NAMALWA (cell line): ENCODE results near the gene LILRB1.
"Not testable (repeated sequence)": the region's sequence is repeated elsewhere in the genome, so short reads cannot be mapped to it uniquely, and the experiment has no call there.

ENCODE experiments used
- DNase-seq: peaks from one replicate; pipeline ENCODE4 v3.0.0-alpha.2; 2015; ENCODE audit warnings: low spot score

LILRB1 gene

DNA sequence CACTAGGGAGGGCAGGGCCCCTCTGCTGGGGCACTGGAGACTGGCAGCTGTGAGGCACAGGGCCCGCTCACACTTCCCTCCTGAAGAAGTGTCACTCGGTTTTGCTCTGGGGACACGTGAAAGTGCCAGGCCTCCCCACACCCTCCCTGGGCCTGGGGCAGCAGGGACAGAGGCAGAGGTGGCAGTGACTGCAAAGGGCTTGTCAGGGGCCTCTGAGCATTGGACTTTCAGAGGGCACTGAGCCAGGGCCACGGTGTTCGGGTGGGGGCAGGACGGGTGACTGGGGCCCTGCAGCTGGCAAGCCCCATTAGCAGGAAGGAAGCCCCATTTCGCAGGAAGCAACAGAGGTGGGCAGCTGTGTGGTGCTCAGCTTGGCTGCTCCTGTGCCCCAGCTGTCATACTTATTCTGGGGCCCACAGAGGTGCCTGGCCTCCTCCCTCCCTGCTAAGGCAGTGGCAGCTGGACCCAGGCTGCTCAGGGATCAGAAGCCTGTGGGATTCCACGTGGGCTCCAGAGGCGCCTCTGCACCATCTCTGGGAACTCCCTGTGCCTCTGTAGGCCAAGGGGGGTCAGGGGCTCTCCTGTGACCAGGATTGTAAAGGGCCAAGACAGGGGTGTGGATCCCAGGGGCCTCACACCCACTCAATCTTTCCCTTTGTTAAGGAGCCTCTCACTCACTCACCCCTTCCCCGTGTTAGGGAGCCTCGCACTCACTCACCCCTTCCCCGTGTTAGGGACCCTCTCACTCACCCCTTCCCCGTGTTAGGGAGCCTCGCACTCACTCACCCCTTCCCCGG, 5.2 kb upstream of the LILRB1 start:
- peak; percentile 8 for DNase-seq

DNA sequence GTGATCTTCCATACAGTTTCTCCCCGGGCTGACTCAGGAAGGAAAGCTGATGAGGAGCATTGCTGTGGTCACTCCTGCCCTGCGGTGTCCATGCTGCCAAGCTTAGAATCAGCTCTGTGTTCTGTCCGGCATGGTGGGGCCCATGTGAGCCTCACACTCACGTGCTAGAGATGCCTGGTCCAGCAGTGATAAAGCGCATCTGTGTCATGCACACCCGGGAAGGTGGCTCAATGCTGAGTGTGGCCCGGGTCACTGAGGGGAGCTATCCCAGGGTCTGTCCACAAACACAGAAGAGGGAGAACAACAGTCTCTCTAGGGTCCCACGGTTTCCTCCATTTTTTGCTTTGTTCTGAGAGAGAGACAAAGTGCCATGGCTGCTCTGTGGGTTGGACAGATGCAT, 3.5 kb upstream of the LILRB1 start:
- no peak for DNase-seq

- not testable (repeated sequence) for DNase-seq
These were observed 2.4 kb upstream of the LILRB1 start for GRCh38 chr19:54627912-54628311.

GRCh38 chr19:54630782-54631181, 498 bp downstream of the LILRB1 start:
- no peak for DNase-seq

GRCh38 chr19:54631489-54632337, 1.4 kb downstream of the LILRB1 start:
- DNase-seq = not testable (repeated sequence)

DNA sequence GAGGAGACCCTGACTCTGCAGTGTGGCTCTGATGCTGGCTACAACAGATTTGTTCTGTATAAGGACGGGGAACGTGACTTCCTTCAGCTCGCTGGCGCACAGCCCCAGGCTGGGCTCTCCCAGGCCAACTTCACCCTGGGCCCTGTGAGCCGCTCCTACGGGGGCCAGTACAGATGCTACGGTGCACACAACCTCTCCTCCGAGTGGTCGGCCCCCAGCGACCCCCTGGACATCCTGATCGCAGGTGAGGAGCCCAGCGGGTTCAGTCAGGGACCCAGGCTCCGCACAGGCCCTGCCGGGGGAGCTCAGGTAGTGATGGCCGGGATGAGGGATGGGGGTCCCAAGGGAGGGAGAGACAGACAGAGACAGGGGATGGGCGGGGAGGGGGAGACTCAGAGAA, 2.2 kb downstream of the LILRB1 start:
- DNase-seq = not testable (repeated sequence)

DNA sequence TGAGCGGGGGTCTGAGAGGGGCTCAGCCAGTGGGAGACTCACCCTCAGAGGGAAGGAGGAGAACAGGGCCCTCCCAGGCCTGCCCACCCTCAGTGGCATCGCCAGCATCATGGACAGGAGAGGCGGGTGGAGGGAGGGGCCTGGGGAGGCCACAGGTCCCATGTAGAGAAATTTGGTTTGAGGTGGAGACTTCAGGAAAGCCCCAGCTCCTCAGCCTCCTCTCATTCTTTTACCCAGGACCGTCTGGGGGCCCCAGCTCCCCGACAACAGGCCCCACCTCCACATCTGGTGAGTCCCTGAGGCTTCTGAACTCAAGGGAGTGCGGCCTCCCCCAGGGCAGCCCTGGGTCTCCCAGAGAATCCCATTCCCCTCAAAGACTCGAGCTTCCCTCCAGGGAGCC, 3.1 kb downstream of the LILRB1 start:
- DNase-seq = no peak

- not testable (repeated sequence) for DNase-seq
These were observed 5.8 kb downstream of the LILRB1 start for GRCh38 chr19:54636081-54636480.

GRCh38 chr19:54638683-54639082, 8.4 kb downstream of the LILRB1 start:
- DNase-seq = no peak

DNA sequence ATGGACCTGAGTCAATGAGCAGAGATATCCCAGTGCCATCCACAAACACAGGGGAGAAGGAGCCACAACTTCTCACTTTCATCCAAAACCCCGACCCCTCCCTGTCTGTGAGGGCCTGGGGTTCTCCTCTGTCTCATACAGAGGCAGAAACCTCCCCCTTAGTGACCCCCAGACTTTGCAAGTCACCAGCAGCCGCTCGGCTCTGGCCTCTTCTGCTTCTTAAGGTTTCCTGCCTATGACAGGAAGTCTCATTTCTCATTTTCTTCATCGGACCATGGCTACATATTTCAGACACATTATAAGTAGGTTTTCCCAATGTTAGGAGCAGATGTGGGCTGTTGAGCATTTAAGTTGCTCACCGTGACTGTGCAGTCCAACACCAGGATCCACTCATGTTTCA, 12.7 kb downstream of the LILRB1 start:
- DNase-seq = not testable (repeated sequence)

DNA sequence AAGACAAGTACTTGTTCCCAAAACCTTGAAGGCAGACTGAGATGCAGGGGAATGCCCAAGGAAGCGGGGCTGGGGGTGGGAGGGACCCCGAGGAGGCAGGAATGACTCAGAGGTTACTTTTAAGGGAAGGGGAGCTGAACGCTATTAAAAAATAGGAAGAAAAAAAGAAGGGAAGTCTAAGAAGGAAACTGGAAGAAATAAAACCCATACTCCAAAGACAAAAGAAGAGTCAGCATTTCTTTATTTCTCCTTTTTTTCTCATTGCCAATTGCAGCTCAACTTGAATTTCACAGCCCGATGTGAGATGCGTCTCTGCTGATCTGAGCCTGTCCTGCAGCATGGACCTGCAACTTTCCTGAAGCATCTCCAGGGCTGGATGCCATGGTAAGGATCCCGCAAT, 13.3 kb downstream of the LILRB1 start:
- DNase-seq = not testable (repeated sequence)

DNA sequence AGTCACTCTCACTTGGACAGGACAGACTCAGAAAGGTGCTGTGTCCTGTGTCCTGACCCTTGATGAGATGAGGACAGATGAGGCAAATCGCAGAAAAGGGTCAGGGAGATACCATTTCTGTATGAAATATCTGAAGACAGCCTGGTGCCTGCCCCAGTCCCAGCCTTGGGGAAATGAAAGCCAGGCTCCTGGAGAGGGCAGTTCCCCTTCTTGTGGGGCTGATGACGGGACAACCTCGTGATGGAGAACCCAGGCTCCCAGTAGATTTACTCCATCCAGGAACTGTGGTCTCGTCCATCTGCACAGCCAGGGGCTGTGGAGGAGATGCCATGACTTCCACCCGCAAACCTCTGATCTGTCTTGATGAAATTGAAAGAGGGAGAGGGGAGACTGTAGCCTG, 13.8 kb downstream of the LILRB1 start:
- no peak for DNase-seq

GRCh38 chr19:54646331-54646841, 16.1 kb downstream of the LILRB1 start:
- DNase-seq = no peak

GRCh38 chr19:54648129-54648528, 17.8 kb downstream of the LILRB1 start:
- DNase-seq = no peak

DNA sequence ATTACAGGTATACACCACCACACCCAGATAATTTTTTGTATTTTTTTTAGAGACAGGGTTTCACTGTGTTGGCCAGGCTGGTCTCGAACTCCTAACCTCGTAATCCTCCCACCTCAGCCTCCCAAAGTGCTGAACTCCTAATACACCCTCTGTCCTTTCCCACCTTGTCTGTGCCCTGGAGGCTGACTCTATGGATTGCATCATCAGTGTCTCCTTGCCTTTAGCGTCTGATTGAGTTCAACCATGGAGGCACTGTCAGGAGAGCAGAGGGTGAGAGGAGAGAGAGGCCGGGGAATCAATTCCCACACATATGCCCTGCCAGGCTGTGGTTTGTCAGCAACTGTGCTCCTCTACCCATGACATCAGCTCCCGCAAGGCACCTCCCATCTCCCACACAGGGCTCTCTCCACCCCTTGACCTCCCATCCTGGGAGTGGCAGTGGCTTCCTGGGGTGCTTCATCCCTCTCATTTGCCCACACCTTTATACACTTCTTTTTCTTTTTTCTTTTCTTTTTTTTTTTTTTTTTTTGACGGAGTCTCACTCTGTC, 19.9 kb downstream of the LILRB1 start:
- DNase-seq = no peak

DNA sequence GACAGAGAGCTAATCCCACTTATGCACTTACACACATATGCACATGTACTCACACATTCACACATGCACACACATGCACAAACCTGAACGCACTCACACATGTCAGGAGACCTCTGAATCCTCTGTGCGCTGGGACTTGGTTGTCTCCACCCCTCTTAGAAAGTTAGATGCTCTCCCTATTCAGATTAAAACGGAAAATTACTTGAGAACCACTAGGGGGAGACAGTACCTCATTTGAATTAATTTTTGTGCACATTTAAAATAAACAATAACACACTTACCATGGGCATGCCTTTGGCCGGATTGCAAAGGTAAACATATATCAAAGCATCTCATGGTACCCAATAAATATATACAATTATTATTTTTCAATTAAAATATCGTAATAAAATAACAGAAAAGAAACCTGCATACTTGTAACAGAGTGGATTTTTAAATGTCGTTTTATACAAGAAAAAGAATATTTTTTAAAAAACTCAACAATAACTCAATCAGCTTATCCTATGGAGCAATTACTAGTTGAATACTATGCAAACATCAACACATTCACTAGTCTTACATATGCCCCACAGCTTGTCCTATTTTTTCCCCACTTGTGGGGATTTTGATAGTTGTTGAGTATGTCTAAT, 23.0 kb downstream of the LILRB1 start:
- peak; percentile 62 for DNase-seq

GRCh38 chr19:54654447-54655321, 24.4 kb downstream of the LILRB1 start:
- no peak for DNase-seq

- no peak for DNase-seq
These were observed 29.0 kb downstream of the LILRB1 start for GRCh38 chr19:54659300-54659699.

DNA sequence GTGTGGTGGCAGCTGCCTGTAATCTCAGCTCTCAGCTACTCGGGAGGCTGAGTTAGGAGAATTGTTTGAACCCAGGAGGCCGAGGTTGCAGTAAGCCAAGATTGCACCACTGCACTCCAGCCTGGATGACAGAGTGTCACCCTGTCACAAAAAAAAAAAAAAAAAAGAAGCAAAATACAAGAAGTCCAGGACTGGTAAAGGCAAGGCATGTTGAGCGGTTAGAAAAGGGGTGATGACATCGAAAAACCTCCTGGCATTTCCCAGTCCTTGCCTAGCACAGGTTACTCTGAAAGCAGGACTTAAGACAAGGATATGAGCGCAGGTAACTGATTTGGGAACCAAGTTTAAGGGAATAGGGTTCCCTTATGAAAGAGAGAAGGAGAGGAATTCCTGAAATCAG, 30.0 kb downstream of the LILRB1 start:
- DNase-seq = no peak

GRCh38 chr19:54660964-54661363, 30.7 kb downstream of the LILRB1 start:
- no peak for DNase-seq

DNA sequence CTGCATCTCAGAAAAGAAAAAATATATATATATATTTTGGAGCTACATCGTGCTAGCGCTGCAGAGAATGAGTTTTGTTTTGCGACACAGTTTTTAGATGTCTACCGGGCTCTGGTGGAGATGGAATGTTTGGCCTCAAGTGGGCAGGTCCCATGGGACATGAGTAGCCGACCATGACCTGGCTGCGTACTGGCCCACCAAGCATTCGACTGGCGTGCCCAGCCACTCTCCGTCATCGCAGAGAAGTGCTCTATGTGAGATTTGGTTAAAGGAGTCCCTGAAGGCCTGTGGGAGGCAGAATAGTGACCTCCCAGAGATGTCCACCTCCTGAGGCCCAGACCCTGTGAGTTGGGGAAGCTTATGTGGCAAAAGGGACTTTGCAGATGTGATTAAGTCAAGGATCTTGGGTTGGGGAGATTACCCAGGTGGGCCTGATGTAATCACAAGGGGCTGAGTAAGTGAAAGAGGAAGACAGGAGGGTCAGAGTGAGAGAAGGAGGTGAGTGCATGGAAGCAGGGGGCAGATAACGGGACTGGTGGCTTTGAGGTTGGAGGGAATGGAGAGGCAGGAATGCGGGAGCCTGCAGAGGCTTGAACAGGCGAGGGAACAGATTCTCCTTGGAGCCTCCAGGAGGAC, 31.7 kb downstream of the LILRB1 start:
- DNase-seq = no peak
